Testis (tissue), 3 donors: Measurements from ENCODE around the gene LPO. TPM values are rescaled to one million over a fixed set of nuclear protein-coding genes. Genes with fewer than 3 reads are reported as not detected.

Source experiments
- DNase-seq: peaks from one replicate; pipeline ENCODE4 v3.0.0-alpha.2; 2019
- H3K27ac ChIP-seq, 2 donors: fragments of 200-600 bp; sonication (generic); one replicate each; pipeline ENCODE4 v1.5.1; 2019
- H3K27me3 ChIP-seq: fragments of 200-600 bp; sonication (generic); one replicate; pipeline ENCODE4 v1.5.1; 2019
- H3K36me3 ChIP-seq: fragments of 200-600 bp; sonication (generic); one replicate; pipeline ENCODE4 v1.5.1; 2017; ENCODE audit warnings: low read depth; ENCODE audit errors: missing control alignments
- H3K4me1 ChIP-seq: fragments of 200-600 bp; sonication (generic); one replicate; pipeline ENCODE4 v1.5.1; 2019
- H3K4me3 ChIP-seq, 2 donors: fragments of 200-600 bp; sonication (generic); one replicate each; pipeline ENCODE4 v1.5.1; 2017 to 2019
- H3K9me3 ChIP-seq: fragments of 200-600 bp; sonication (generic); one replicate; pipeline ENCODE4 v1.5.1; 2017
- POLR2A ChIP-seq: fragments of 450-650 bp; IDR thresholded peaks from one replicate; pipeline ENCODE4 v1.6.1; 2017; ENCODE audit warnings: antibody characterized with exemption, mild to moderate bottlenecking, moderate library complexity
- WGBS, 2 donors: methylation state at CpG; one replicate each; pipeline ENCODE4 v1.1.5; 2018; 5-methylcytosine and 5-hydroxymethylcytosine counted together
- intact Hi-C: fragments of 100-400 bp; cut with DNase I; formaldehyde crosslinking; loops from one replicate; pipeline ENCODE4 v1.15.1; 2023; ENCODE audit warnings: low total_unique reads
- polyA plus RNA-seq: library from polyadenylated mRNA; stranded (reverse); fragments of 350-450 nt; fragmentation: Illumina TruSeq; extraction: RNeasy Lipid Tissue Mini Kit (QIAGEN cat#74804); gene quantifications from one replicate; pipeline ENCODE4 v1.2.3, GENCODE V29; 2014; ENCODE audit warnings: low read depth, low replicate concordance; ENCODE audit not compliant: insufficient read depth
- total RNA-seq, 2 donors: library from RNA; depleted of rRNA; stranded (reverse); fragments of >200 nt; gene quantifications; one replicate each; pipeline ENCODE4 v1.2.3, GENCODE V29; 2016
- TF ChIP-seq, protein P1 (sequence below), 3 experiments: fragments of 450-650 bp in 2 of 3; fragments of 200-600 bp in 1 of 3; sonication (generic) in 1 of 3; IDR thresholded peaks; one replicate each; pipeline ENCODE4 v1.5.1; 2016 to 2019; ENCODE audit warnings: antibody characterized with exemption in 3 of 3, mild to moderate bottlenecking in 2 of 3, moderate library complexity in 1 of 3

The LPO gene
- total and polyA plus RNA-seq, 3 donors from 2014 or later = 1.8 to 2.7 (median 2.0) TPM

GRCh38 chr17:58310511-58311428 lies 72.4 kb downstream of the LPO start:
- H3K27me3 ChIP-seq = no peaks in the 10 kb centered on the region
- H3K27ac ChIP-seq = no peak overlapping the region
- TF ChIP-seq, protein P1, sequence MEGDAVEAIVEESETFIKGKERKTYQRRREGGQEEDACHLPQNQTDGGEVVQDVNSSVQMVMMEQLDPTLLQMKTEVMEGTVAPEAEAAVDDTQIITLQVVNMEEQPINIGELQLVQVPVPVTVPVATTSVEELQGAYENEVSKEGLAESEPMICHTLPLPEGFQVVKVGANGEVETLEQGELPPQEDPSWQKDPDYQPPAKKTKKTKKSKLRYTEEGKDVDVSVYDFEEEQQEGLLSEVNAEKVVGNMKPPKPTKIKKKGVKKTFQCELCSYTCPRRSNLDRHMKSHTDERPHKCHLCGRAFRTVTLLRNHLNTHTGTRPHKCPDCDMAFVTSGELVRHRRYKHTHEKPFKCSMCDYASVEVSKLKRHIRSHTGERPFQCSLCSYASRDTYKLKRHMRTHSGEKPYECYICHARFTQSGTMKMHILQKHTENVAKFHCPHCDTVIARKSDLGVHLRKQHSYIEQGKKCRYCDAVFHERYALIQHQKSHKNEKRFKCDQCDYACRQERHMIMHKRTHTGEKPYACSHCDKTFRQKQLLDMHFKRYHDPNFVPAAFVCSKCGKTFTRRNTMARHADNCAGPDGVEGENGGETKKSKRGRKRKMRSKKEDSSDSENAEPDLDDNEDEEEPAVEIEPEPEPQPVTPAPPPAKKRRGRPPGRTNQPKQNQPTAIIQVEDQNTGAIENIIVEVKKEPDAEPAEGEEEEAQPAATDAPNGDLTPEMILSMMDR (IDR thresholded peaks at IDR 0.05) = no peak
- TF ChIP-seq POLR2A = no peak
- peak; percentile 10 for DNase-seq
- intact Hi-C loops = no loop called here
- no peak overlapping the region for H3K4me3 ChIP-seq
- H3K4me1 ChIP-seq = no peaks in the 10 kb centered on the region
- WGBS, 2 donors = 91 to 97% methylated on average over 16 to 20 of the region's 23 CpGs
- no peaks in the 10 kb centered on the region for H3K36me3 ChIP-seq
- no peaks in the 10 kb centered on the region for H3K9me3 ChIP-seq

- DNase-seq = peak; percentile 6
- Histone ChIP-seq H3K27me3 (no peaks in the 10 kb centered on the region), H3K9me3 (no peaks in the 10 kb centered on the region), H3K4me3 (no peak overlapping the region), H3K27ac (no peak overlapping the region), H3K36me3 (no peaks in the 10 kb centered on the region), H3K4me1 (no peaks in the 10 kb centered on the region)
- intact Hi-C loops = no loop called here
- no peak for TF ChIP-seq POLR2A
- TF ChIP-seq, protein P1 (IDR thresholded peaks at IDR 0.05) = no peak
- 97 to 100% methylated on average over 1 to 9 of the region's 9 CpGs for WGBS, 2 donors
These were observed 73.1 kb downstream of the LPO start for GRCh38 chr17:58311429-58311894.

- no peak for TF ChIP-seq POLR2A
- TF ChIP-seq, protein P1 (IDR thresholded peaks at IDR 0.05) = no peak
- 88 to 90% methylated on average over 13 to 23 of the region's 23 CpGs for WGBS, 2 donors
- Histone ChIP-seq H3K9me3 (no peaks in the 10 kb centered on the region), H3K4me1 (no peaks in the 10 kb centered on the region), H3K36me3 (no peaks in the 10 kb centered on the region), H3K27ac (no peak overlapping the region), H3K4me3 (no peak overlapping the region), H3K27me3 (no peaks in the 10 kb centered on the region)
- peak; percentile 9 for DNase-seq
- intact Hi-C loops = no loop called here
These were observed 73.7 kb downstream of the LPO start for GRCh38 chr17:58312021-58312630.

- TF ChIP-seq, protein P1 (IDR thresholded peaks at IDR 0.05) = no peak
- TF ChIP-seq POLR2A = no peak
- intact Hi-C loops = no loop called here
- no peaks in the 10 kb centered on the region for H3K4me1 ChIP-seq
- DNase-seq = no peak
- H3K4me3 ChIP-seq = no peak overlapping the region
- no peaks in the 10 kb centered on the region for H3K9me3 ChIP-seq
- H3K27me3 ChIP-seq = no peaks in the 10 kb centered on the region
- no peak overlapping the region for H3K27ac ChIP-seq
- WGBS, 2 donors = 60 to 63% methylated on average over 1 of the region's 1 CpG
- no peaks in the 10 kb centered on the region for H3K36me3 ChIP-seq
These were observed 74.4 kb downstream of the LPO start for GRCh38 chr17:58312829-58313228.
